ENCODE results near the gene DISP3. TPM values are rescaled to one million over a fixed set of nuclear protein-coding genes. Genes with fewer than 3 reads are reported as not detected.

The DISP3 gene
- total RNA-seq, 1 experiment from 2014 or later: 2.3 TPM

- Histone ChIP-seq H3K4me1 (ENCODE audit: control insufficient read depth in 1 of 2, insufficient read depth in 2 of 2, low read length in 2 of 2) (no peaks in the 10 kb centered on the region), H3K36me3 (ENCODE audit: control insufficient read depth in 1 of 2, insufficient read depth in 2 of 2, low read length in 2 of 2) (no peaks in the 10 kb centered on the region), H2AFZ (ENCODE audit: low read depth, low read length, poor library complexity, severe bottlenecking) (no peak overlapping the region), H3K9ac (ENCODE audit: low read length) (no peak overlapping the region), H3K9me3 (ENCODE audit: control insufficient read depth in 1 of 2, insufficient read depth in 1 of 2, low read depth in 1 of 2, low read length in 2 of 2) (no peaks in the 10 kb centered on the region), H3K27me3 (ENCODE audit: insufficient read depth, low read length) (peaks cover 58% of the 10 kb centered on the region), H3K9me2 (ENCODE audit: insufficient read depth) (no peaks in the 10 kb centered on the region), H4K20me1 (ENCODE audit: insufficient read depth) (no peaks in the 10 kb centered on the region), H3K4me2 (ENCODE audit: low read length) (no peak overlapping the region), H3K27ac (ENCODE audit: low read depth, low read length) (no peak overlapping the region), H3K79me2 (ENCODE audit: insufficient read depth, low read length) (no peaks in the 10 kb centered on the region), H3K4me3 (replicated peaks in 1 of 2; ENCODE audit: low read depth in 1 of 2, low read length in 2 of 2) (no peak overlapping the region)
- CTCF ChIA-PET: no interaction called here
- intact Hi-C loops (cut with micrococcal nuclease): loop anchor here (5.0 kb wide), 1 partner anchor 83 kb away; no protein-coding TSS in a partner anchor
- BruUV-seq (replicated peaks): no TSS peak
- DNase-seq (ENCODE audit: low read depth, low spot score) (peak; percentile 38), ATAC-seq (peak; percentile 78)
- RAD21 ChIA-PET (ENCODE audit: low non-redundant PET in 1 of 2, low total read pairs in 2 of 2, uncharacterized antibody in 2 of 2, unreplicated experiment in 2 of 2): no interaction called here
- POLR2A ChIA-PET: no interaction called here
- TF ChIP-seq YY1 (IDR thresholded peaks at IDR 0.05; ENCODE audit: extremely low read depth, insufficient replicate concordance, low read depth, low read length) (no peak), POLR2AphosphoS5 (IDR thresholded peaks at IDR 0.05; ENCODE audit: low read depth, low read length) (no peak), CTCF (IDR thresholded peaks at IDR 0.05 in 2 of 3, conservative IDR thresholded peaks at IDR 0.05 in 1 of 3; ENCODE audit: borderline replicate concordance in 1 of 3, insufficient read depth in 1 of 3, low read depth in 2 of 3, low read length in 2 of 3) (no peak), RAD21 (IDR thresholded peaks at IDR 0.05; ENCODE audit: low read depth) (no peak), EZH2 (IDR thresholded peaks at IDR 0.05) (no peak), POLR2A (IDR thresholded peaks at IDR 0.05; ENCODE audit: borderline replicate concordance, extremely low read depth, insufficient read depth, insufficient read length) (no peak), CEBPB (IDR thresholded peaks at IDR 0.05; ENCODE audit: low read depth) (no peak), EGR1 (IDR thresholded peaks at IDR 0.05; ENCODE audit: low read depth) (no peak), ELF1 (IDR thresholded peaks at IDR 0.05; ENCODE audit: borderline replicate concordance, low read depth) (no peak), SRF (IDR thresholded peaks at IDR 0.05; ENCODE audit: low read depth) (no peak), ZFX (IDR thresholded peaks at IDR 0.05) (no peak), MAX (IDR thresholded peaks at IDR 0.05) (no peak), ZNF274 (IDR thresholded peaks at IDR 0.05; ENCODE audit: low read depth, low read length) (no peak), JUND (IDR thresholded peaks at IDR 0.05) (no peak), SP1 (IDR thresholded peaks at IDR 0.05; ENCODE audit: low read depth) (no peak), TCF7L2 (IDR thresholded peaks at IDR 0.05; ENCODE audit: borderline replicate concordance, extremely low read depth, insufficient read depth, insufficient read length) (no peak), SIN3A (IDR thresholded peaks at IDR 0.05; ENCODE audit: low read depth) (peak; percentile 48; the same call in 1 of the 2 replicates), REST (IDR thresholded peaks at IDR 0.05; ENCODE audit: low read depth) (peak; percentile 99), FOSL1 (IDR thresholded peaks at IDR 0.05; ENCODE audit: low read depth) (no peak)
- TF ChIP-seq, protein P1, sequence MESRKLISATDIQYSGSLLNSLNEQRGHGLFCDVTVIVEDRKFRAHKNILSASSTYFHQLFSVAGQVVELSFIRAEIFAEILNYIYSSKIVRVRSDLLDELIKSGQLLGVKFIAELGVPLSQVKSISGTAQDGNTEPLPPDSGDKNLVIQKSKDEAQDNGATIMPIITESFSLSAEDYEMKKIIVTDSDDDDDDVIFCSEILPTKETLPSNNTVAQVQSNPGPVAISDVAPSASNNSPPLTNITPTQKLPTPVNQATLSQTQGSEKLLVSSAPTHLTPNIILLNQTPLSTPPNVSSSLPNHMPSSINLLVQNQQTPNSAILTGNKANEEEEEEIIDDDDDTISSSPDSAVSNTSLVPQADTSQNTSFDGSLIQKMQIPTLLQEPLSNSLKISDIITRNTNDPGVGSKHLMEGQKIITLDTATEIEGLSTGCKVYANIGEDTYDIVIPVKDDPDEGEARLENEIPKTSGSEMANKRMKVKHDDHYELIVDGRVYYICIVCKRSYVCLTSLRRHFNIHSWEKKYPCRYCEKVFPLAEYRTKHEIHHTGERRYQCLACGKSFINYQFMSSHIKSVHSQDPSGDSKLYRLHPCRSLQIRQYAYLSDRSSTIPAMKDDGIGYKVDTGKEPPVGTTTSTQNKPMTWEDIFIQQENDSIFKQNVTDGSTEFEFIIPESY (IDR thresholded peaks at IDR 0.05; ENCODE audit: extremely low read depth, insufficient replicate concordance, low read length): no peak
- TF ChIP-seq, protein P2, sequence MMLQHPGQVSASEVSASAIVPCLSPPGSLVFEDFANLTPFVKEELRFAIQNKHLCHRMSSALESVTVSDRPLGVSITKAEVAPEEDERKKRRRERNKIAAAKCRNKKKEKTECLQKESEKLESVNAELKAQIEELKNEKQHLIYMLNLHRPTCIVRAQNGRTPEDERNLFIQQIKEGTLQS (IDR thresholded peaks at IDR 0.05): no peak
These were observed 71.8 kb downstream of the DISP3 start for GRCh38 chr1:11550664-11551283.

Measured in HCT116 (cell line).